ENCODE measurements around the gene KLHL30. TPM values are rescaled to one million over a fixed set of nuclear protein-coding genes. Genes with fewer than 3 reads are reported as not detected.

Gene KLHL30
- total RNA-seq, 1 donor from 2014 or later = 14.3 TPM

DNA sequence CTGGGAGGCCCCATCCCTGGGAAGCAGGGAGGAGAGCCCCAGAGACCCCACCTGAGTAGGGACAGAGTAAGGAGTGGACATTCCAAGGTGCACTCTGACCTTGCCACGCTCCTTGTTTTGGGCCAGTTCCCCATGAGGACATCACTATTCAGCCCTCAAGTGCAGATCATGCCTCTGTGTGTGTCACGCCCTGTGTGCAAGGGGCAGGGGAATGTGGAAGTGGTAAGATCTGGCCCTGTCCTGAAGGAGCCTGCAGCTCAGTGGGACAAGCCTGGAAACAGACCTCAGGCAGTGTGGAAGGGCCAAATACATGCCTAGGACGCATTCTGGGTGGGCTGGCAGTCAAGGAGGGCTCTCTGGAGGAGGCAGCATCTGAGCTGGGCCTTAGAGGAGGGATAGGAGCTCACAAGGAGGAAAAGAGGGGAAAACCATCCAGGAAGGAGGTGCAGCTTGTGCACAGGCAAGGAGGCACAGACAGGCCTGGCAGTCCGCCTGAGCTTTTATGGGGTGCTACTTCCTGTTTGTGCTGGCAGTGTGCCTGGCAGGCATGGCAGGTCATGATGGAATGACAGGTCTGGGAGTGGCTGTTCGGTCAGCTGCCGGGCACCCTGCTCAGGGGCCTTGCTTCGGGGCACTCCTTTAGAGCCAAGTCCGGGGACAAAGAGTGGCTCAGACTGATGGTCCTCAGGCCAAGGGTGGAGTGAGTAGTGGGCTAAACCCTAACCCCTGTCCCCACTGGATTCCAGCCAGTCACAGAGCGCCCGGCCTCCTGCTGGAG, 3.3 kb downstream of the KLHL30 start:
- intact Hi-C loops (cut with DNase I) = no loop called here
- DNase-seq (ENCODE audit: low spot score) = no peak

DNA sequence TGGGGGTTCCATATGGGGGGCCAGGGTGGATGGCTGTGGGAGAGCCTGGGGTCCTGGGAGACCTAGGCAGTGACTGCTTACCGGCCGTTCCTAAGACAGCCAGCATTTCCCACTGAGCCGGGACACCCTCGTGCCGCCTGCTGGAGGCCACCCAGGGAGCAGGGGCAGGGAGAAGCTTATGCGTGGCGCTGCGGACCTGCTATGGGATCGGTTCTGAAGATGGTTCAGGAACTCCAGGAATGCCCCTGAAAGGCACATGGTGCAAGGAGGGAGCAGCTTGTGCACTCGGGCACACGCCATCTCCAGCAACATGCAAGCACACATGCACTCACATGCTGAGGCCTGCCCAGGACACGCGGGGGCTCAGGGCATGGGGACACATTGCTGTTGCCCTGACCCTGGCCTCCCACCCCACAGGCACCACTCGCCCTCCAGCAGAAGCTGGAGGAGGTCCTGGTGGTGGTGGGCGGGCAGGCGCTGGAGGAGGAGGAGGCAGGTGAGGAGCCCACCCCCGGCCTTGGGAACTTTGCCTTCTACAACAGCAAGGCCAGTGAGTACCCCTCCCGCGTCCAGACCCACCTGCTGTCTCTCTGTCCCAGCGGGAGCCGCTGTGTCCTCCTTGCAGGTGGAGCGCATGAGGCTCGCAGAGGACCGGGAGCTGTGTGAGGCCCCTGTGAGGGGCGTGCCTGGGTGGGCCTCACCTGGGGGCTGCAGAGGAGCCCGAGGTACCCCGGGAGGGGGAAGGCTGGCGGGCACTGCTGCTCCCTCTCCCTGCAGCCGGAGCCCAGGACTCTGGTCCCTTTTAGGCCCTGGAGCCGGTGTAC, 4.1 kb downstream of the KLHL30 start:
- intact Hi-C loops (cut with DNase I) = no loop called here

DNA sequence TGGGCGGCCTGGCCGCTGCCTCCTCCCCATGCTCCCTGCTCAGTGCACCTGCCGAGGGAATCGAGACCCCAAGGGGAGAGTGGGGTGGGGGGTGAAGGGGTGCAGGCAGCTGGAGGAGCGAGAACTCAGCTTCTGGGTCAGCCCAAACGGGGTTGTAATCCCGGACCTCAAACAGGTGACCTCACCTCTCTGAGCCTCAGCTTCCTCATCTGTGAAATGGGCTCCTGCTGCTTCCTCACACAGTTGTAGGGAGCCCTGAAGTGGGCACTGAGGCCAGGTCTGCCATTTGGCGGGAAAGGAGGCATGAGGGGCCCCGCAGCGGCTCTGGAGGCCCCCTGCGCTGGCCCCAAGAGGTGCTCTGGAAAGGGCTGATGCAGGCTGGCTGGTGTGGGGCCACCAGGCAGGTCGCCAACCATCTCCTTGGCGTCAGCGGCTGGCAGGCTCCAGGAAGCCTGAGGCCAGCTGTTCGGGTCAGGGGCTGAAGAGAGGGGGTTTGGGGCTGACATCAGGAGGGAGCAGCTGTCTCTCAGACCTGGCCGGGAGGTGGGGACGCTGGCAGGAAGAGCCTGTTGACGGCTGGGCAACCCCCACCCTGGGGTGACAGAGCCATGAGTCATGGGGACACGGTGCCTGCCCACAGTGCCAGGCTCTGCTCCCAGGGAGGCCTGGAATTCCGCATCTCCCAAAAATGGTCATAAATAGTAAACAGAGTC, 4.9 kb downstream of the KLHL30 start:
- intact Hi-C loops (cut with DNase I) = no loop called here
- no peak for DNase-seq (ENCODE audit: low spot score)

More for the DNA sequence above, 4.1 kb downstream of the KLHL30 start:
- DNase-seq (ENCODE audit: low spot score) = no peak

DNA sequence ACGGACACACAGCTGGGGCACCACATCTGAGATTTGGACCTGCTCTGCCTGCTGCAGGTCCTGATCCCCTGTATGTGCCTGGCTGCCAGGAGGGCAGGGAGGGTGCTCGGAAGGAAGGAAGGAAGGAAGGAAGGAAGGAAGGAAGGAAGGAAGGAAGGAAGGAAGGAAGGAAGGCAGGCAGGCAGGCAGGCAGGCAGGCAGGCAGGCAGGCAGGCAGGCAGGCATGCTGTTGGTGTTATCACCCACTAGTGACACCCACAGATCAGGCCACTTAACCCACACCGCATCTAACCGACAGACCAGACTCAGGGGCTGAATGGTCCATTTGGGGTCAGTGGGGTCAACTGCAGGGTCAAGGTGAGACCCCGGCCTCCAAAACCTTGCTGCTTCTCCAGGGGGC, 5.8 kb downstream of the KLHL30 start:
- intact Hi-C loops (cut with DNase I) = no loop called here
- DNase-seq (ENCODE audit: low spot score) = no peak

DNA sequence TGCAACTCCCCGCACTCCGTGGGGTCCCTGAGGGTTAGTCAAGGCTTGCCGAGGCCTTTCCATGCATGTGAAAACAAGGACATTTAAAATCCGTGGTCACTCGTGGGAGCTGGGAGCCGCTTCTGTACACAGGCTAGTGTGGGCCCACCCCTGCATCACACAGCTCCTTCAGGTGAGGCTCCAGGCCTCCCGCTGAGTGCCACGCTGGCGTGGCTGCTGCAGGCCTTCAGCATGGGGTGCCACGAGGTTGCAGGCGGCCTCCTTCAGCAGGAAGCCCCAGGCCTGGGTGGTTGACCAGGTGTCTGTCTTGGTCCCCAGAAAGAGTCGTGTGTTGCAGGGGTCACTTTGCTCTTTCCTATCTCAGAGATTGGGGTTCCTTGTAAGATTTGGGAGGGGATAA, 6.6 kb downstream of the KLHL30 start:
- intact Hi-C loops (cut with DNase I) = no loop called here
- no peak for DNase-seq (ENCODE audit: low spot score)

DNA sequence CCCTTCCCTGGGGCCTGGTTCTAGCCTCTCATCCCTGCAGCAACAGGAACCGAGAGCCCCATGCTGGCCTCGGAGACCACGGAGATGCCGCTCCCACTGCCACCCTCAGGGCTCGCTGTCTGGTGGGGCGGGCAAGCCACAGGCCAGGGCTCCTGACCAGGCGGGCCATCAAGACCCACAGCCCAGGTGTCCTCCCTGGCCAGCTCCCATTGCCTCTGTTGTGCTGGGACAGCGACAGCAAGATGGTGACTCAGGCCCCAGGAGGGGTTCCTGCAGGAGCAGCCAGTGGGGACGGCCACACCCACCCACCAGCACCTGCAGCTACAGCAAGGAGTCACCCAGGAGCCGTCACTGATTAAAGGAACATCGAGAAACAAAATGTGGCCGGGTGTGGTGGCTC, 7.4 kb downstream of the KLHL30 start:
- intact Hi-C loops (cut with DNase I) = no loop called here
- no peak for DNase-seq (ENCODE audit: low spot score)

DNA sequence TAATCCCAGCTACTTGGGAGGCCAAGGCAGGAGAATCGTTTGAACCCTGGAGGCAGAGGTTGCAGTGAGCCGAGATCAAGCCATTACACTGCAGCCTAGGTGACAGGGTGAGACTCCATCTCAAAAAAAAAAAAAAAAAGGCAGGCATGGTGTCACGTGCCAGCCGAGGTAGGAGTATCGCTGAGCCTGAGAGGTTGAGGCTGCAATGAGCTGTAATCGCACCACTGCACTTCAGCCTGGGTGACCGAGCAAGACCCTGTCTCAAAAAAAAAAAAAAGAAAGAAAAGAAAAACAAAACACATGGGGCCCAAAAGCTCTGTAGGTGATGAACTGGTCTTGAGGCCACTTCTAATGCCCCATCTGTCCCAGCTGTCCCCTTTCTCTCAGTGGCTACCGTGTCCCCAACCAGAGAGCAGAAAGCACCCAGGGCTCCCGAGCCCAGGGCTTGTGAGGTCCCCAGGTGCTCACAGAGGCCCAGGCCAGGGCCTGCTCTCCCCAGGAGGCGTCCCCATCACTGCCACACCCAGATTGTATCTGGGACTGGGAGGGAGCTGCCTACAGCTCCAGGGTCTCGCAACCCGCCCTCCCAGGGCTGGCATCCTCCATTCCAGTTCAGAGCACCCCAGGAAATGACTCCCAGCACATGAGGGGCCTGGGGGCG, 8.5 kb downstream of the KLHL30 start:
- intact Hi-C loops (cut with DNase I) = no loop called here
- DNase-seq (ENCODE audit: low spot score) = no peak

DNA sequence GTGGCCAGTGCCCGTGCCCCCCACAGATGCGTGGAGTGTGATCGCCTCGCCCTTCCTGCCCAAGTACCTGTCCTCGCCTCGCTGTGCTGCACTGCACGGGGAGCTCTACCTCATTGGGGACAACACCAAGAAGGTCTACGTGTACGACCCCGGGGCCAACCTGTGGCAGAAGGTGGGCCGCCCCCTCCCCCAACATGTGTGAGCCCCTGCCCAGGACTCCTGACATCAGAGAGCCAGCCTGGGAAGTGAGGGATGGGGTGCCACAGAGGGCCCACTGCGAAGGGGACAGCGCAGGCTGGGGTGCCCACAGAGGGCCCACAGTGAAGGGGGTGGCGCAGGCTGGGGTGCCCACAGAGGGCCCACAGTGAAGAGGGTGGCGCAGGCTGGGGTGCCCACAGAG, 10.5 kb downstream of the KLHL30 start:
- intact Hi-C loops (cut with DNase I) = no loop called here

DNA sequence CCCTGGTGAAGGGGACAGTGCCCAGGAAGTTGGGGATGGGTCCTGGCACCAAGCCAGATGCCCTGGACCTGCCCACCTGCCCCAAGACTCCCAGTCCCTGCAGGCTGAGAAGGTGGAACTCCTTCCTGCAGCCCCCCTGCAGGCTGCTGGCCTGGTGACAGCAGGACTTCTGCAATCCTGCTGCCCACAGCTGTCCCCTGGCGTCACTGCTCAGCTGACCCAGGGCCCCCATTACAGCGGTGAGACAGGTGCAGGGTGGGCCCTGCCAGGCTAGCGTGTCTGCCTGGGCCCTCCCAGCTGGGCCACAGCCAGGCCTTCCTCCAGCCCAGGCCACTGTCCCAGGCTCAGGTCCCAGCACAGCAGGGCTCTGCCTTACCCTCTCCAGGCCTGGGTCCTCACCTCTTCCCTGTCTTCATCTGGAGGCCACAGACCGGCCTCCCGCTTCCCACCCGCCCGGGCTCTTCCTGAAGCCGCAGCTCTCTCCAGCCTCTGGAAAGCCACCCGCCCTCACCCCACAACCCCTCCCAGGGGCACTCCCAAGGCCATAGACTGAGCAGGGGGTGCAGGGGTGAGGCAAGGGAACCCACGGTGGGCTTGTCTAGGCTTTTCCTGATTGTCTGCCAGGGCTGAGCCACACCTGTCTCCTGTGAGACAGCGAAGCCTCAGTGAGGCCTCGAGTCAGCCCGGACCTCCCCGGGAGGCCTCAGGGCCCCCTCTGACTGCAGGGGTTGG, 11.5 kb downstream of the KLHL30 start:
- DNase-seq (ENCODE audit: low spot score) = no peak
- intact Hi-C loops (cut with DNase I) = no loop called here

More for the DNA sequence above, 10.5 kb downstream of the KLHL30 start:
- no peak for DNase-seq (ENCODE audit: low spot score)

DNA sequence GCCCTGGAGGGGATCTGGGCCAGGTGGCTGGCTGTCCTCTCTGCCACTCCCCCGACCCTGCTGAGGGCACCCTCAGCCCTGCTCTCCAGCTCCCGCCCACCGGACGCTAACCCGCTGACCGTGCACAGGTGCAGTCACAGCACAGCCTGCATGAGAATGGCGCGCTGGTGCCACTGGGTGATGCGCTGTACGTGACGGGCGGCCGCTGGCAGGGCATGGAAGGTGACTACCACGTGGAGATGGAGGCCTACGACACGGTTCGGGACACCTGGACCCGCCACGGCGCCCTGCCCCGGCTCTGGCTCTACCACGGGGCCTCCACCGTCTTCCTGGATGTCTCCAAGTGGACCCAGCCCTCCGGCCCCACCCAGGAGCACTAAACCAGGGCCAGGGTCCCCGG, 12.2 kb downstream of the KLHL30 start:
- intact Hi-C loops (cut with DNase I) = no loop called here
- DNase-seq (ENCODE audit: low spot score) = no peak

DNA sequence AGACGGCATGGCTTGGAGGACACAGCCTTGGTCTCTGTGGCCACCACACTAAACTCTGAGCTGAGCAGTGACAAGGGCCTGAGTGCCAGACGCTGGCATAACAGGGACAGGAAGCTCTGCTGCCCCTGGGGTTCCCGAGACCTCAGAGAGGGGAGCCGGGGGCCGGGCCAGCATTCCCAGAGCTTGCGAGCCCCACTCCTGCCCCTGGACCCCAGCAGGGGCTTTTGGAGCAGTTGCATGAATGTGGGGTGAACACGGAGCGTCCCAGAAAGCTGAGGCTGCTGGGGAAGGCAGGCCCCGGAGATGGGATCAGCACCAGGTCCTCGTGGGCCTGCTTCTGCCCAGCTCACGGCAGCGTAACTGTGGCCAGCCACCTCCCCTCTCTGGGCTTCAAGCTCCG, 12.7 kb downstream of the KLHL30 start:
- intact Hi-C loops (cut with DNase I) = no loop called here
- no peak for DNase-seq (ENCODE audit: low spot score)

DNA sequence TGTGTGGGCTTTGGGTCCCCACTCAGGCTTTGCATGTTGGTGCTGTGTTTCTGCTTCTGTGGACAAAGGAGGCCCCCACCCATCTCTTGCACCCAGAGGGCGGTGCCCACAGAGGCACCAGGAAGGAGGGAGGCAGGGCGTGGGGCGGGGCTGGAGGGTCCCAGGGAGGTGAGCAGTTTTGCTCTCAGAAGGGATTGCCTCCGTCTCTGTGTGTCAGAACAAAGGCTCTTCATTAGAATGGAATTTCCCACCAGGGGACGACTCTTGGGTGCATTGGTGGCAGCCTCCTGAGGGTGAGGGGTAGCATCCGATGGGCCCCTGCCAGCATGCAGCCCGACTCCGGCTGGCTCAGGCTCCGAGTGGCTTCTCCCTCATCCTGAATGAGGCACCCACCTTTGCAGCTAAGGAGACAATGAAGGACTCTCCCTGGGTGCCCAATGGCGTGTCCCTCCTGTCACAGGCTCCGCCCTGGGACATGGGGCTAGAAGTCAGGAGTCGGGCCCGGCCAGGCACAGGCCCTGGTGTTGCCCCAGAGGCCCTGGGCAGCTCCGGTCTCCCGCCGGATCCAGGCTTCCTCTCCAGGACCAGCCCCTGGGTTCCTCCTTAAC, 13.3 kb downstream of the KLHL30 start:
- no peak for DNase-seq (ENCODE audit: low spot score)

DNA sequence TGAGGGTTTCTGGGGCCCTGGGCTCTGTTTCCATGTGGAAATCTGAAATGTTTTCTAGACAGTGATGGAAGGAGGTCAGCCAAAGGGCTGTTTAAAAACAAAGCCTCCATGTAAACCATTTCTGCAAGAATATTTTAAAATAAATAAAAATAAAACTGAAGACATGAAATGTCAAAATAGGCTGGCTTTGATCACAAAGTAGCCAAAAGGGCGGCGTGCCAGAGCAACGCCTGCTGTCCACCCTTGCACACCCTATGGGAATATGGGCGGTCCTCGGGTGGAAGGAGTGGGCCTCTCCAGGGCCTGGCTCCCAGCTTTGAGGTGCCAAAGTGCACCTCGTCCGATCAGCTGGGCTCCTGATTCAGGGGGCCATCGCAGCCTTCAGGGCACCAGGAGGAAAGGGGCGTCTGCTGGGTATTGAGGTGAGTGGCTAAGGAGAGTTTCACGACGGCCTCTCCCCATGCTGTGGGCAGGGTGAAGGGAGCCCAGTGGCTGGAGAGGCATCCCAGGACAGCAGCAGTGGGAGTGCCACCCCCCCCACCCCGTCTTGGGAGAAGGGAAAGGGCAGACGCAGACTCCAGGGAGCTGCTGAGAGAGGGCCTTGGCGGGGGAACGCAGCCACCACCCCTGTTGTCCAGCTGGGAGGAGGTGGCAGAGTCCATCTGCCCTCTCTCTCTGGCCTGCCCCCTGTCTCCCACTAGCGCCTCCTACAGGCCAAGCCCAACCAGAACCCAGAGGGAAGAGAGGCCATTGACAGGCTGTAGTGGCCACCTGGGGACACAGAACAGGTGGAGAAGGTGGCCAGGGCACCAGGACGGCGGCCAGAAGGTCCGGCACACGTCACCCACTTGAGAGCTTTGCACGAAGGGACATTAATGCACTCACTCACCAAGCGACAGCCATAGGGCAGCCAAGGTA, 14.6 kb downstream of the KLHL30 start:
- intact Hi-C loops (cut with DNase I) = no loop called here
- DNase-seq (ENCODE audit: low spot score) = no peak

More for the DNA sequence above, 13.3 kb downstream of the KLHL30 start:
- intact Hi-C loops (cut with DNase I) = no loop called here

DNA sequence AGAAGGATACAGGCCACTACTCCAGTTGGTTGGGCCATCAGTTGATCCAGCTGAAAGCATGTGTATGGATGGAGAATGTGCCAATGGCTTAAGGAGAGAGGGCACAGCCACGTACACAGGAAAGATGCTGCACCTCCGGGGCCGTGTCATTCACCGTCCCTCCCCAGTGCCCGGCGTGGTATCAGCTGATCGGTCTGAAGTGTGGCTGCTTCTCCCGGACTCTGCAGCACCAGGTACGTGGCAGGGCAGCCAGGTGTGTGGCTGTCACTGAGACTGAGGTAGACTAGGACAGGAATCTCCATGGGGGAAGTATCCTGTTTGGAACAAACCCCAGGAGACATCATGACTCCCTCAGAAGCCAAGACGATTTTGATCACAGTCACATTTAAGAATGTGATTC, 16.1 kb downstream of the KLHL30 start:
- intact Hi-C loops (cut with DNase I) = no loop called here
- no peak for DNase-seq (ENCODE audit: low spot score)

DNA sequence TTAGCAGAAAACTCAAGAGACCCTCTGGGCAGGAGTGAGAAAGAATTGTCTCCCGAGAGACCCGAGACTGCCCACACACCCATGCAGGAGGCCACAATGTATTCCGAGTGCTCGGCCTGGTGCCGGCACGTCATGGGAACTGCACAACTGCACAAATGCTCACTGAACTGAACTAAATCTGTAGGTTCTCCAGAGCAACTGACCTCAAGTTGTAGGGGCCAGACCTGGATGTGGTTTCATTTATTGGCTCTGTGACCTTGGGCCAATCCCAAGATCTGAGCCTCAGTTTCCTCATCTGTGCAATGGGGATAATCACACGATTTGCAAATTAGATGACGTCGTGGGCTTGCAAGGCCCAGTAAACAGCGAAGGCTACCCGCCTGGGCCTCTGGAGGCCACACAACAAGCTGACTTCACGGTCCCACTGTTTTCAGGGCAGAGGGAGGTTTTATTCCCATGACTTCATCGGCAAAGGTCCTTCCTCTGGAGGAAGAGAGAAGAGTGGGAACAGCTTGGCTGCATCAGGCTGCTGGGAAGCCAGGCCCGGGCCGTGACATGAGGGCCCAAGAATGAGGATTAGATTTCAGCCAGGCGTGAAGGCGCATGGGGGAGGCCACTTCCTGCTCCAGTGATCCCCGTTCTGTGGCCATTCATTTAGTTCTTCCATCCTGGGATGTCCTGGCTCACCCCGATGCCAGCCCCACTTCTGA, 16.7 kb downstream of the KLHL30 start:
- DNase-seq (ENCODE audit: low spot score) = no peak
- intact Hi-C loops (cut with DNase I) = no loop called here

DNA sequence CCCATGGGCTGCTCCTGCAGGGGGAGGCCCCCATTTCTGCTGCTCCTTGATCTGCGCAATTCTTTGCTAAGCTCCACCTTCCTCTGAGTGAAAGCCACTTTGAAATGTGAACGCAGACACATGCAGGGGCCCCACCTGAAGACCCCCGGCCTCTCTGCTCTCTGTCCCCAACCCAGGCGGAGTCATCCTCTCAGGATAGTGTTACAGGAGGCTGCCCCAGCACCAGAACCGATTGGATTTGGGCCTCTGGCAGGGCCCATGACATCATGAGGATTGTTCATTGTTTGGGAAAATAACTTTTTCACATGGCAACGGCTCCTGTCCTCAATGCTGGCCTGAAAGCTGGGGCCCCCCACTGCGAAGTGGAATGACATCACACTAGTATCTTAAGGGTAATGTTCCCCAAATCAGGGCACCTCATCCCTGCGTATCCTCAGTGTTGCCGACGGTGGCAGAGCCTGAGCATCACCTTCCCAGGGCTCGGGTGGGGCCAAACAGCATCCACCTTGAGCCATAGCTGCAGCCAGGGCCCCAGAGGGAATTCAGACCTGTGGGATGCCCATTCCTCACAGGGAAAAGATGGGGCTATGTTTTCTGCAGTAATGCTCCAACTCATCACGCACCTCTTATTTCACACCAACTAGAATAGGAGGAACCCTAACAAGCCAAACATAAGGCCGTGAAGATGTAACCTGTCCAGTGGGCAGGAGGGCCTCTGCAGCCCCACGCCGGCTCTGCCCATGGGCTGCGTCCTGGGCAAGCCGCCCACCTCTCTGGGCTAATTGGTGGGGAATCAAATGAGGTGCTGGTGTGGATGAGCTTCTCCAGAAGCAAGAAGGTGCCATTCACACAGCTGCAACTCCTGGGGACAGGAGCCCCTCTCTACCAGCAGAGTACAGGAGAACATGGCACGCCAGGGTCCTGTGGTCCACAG, 17.6 kb downstream of the KLHL30 start:
- no peak for DNase-seq (ENCODE audit: low spot score)
- intact Hi-C loops (cut with DNase I) = no loop called here
